ENCODE data around the gene WDR47.

The WDR47 gene

GRCh38 chr1:108960719-108961118 is 81.2 kb downstream of the WDR47 start:
- Histone ChIP-seq H3K4me3 (ENCODE audit: low read length, poor library complexity, severe bottlenecking) (no peak overlapping the region), H3F3A (ENCODE audit: low read depth) (no peaks in the 10 kb centered on the region), H3K9me2 (replicated peaks; ENCODE audit: low read depth, low read length) (no peaks in the 10 kb centered on the region), H3K79me2 (ENCODE audit: insufficient read depth, low read length) (no peaks in the 10 kb centered on the region), H3K9me3 (ENCODE audit: insufficient read depth, low read depth, low read length) (no peaks in the 10 kb centered on the region), H3K4me2 (ENCODE audit: low read depth, low read length, poor library complexity, severe bottlenecking) (no peak overlapping the region), H3K9ac (ENCODE audit: low read depth, low read length, poor library complexity, severe bottlenecking) (no peak overlapping the region), H3K36me3 (ENCODE audit: insufficient read depth, low read length) (no peaks in the 10 kb centered on the region), H4K20me1 (ENCODE audit: insufficient read depth, low read length, poor library complexity, severe bottlenecking) (peaks cover 42% of the 10 kb centered on the region), H2AFZ (ENCODE audit: low read length) (no peak overlapping the region), H3K4me1 (ENCODE audit: insufficient read depth, low read length, poor library complexity, severe bottlenecking) (peaks cover 12% of the 10 kb centered on the region), H3K27me3 (ENCODE audit: insufficient read depth, low read length, poor library complexity, severe bottlenecking) (peaks cover 86% of the 10 kb centered on the region)
- TF ChIP-seq, protein P1, sequence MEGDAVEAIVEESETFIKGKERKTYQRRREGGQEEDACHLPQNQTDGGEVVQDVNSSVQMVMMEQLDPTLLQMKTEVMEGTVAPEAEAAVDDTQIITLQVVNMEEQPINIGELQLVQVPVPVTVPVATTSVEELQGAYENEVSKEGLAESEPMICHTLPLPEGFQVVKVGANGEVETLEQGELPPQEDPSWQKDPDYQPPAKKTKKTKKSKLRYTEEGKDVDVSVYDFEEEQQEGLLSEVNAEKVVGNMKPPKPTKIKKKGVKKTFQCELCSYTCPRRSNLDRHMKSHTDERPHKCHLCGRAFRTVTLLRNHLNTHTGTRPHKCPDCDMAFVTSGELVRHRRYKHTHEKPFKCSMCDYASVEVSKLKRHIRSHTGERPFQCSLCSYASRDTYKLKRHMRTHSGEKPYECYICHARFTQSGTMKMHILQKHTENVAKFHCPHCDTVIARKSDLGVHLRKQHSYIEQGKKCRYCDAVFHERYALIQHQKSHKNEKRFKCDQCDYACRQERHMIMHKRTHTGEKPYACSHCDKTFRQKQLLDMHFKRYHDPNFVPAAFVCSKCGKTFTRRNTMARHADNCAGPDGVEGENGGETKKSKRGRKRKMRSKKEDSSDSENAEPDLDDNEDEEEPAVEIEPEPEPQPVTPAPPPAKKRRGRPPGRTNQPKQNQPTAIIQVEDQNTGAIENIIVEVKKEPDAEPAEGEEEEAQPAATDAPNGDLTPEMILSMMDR (conservative IDR thresholded peaks at IDR 0.05; ENCODE audit: low read length) = no peak
- no peak for TF ChIP-seq EZH2phosphoT487 (IDR thresholded peaks at IDR 0.05; ENCODE audit: borderline replicate concordance)

DNA sequence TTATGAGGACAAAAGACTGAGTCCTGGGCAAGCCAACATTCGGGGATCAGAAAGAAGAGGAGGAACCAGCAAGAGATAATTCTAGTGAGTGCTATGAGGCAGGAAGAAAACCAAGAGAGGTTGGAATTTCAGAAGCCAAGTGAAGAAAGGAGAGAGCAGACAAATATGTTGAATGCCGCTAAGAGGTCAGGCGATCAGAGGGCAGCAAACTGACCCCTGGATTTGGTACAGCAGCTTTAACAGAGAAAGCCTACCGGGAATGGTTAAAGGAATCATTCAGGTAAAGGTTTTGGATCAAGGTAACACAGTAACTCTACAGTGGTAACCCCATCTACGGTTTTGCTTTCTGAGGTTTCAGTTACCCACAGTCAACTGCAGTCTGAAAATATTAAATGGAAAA is 84.0 kb downstream of the WDR47 start:
- Histone ChIP-seq H3K4me1 (ENCODE audit: insufficient read depth, low read length, poor library complexity, severe bottlenecking) (peaks cover 12% of the 10 kb centered on the region), H2AFZ (ENCODE audit: low read length) (no peak overlapping the region), H4K20me1 (ENCODE audit: insufficient read depth, low read length, poor library complexity, severe bottlenecking) (peaks cover 55% of the 10 kb centered on the region), H3F3A (ENCODE audit: low read depth) (no peaks in the 10 kb centered on the region), H3K79me2 (ENCODE audit: insufficient read depth, low read length) (no peaks in the 10 kb centered on the region), H3K36me3 (ENCODE audit: insufficient read depth, low read length) (no peaks in the 10 kb centered on the region), H3K4me3 (ENCODE audit: low read length, poor library complexity, severe bottlenecking) (no peak overlapping the region), H3K9me2 (replicated peaks; ENCODE audit: low read depth, low read length) (no peaks in the 10 kb centered on the region), H3K27me3 (ENCODE audit: insufficient read depth, low read length, poor library complexity, severe bottlenecking) (peaks cover 92% of the 10 kb centered on the region), H3K9ac (ENCODE audit: low read depth, low read length, poor library complexity, severe bottlenecking) (no peak overlapping the region), H3K9me3 (ENCODE audit: insufficient read depth, low read depth, low read length) (no peaks in the 10 kb centered on the region), H3K4me2 (ENCODE audit: low read depth, low read length, poor library complexity, severe bottlenecking) (no peak overlapping the region)
- TF ChIP-seq, protein P1 (conservative IDR thresholded peaks at IDR 0.05; ENCODE audit: low read length) = no peak
- TF ChIP-seq EZH2phosphoT487 (IDR thresholded peaks at IDR 0.05; ENCODE audit: borderline replicate concordance) = no peak

GRCh38 chr1:108955881-108956280 is 86.0 kb downstream of the WDR47 start:
- H3K9me2 ChIP-seq (replicated peaks; ENCODE audit: low read depth, low read length) = no peaks in the 10 kb centered on the region
- peaks cover 88% of the 10 kb centered on the region for H3K27me3 ChIP-seq (ENCODE audit: insufficient read depth, low read length, poor library complexity, severe bottlenecking)
- no peaks in the 10 kb centered on the region for H3K79me2 ChIP-seq (ENCODE audit: insufficient read depth, low read length)
- H2AFZ ChIP-seq (ENCODE audit: low read length) = no peak overlapping the region
- H3F3A ChIP-seq (ENCODE audit: low read depth) = no peaks in the 10 kb centered on the region
- no peak overlapping the region for H3K4me3 ChIP-seq (ENCODE audit: low read length, poor library complexity, severe bottlenecking)
- H3K4me2 ChIP-seq (ENCODE audit: low read depth, low read length, poor library complexity, severe bottlenecking) = no peak overlapping the region
- H3K9me3 ChIP-seq (ENCODE audit: insufficient read depth, low read depth, low read length) = no peaks in the 10 kb centered on the region
- no peak for TF ChIP-seq EZH2phosphoT487 (IDR thresholded peaks at IDR 0.05; ENCODE audit: borderline replicate concordance)
- TF ChIP-seq, protein P1 (conservative IDR thresholded peaks at IDR 0.05; ENCODE audit: low read length) = no peak
- peaks cover 7% of the 10 kb centered on the region for H3K4me1 ChIP-seq (ENCODE audit: insufficient read depth, low read length, poor library complexity, severe bottlenecking)
- H4K20me1 ChIP-seq (ENCODE audit: insufficient read depth, low read length, poor library complexity, severe bottlenecking) = peaks cover 39% of the 10 kb centered on the region
- no peaks in the 10 kb centered on the region for H3K36me3 ChIP-seq (ENCODE audit: insufficient read depth, low read length)
- H3K9ac ChIP-seq (ENCODE audit: low read depth, low read length, poor library complexity, severe bottlenecking) = no peak overlapping the region

Measured in Loucy (cell line).